Mammary epithelial cell (primary cell): Measurements from ENCODE around the gene GRAMD1A.

ENCODE experiments used
- EZH2 ChIP-seq: IDR thresholded peaks from 2 replicates; pipeline ENCODE4 v1.6.1; 2012; ENCODE audit warnings: low read length, inconsistent platforms, borderline replicate concordance
- TF ChIP-seq, protein P1 (sequence below), 2 donors: IDR thresholded peaks in 1 of 2; conservative IDR thresholded peaks in 1 of 2; 2 replicates each; pipeline ENCODE4 v1.5.1; 2011 to 2012; ENCODE audit warnings: inconsistent platforms in 2 of 2, low read length in 2 of 2, mild to moderate bottlenecking in 2 of 2, control low read depth in 1 of 2, low read depth in 1 of 2; ENCODE audit not compliant: insufficient read depth in 1 of 2; ENCODE audit errors: extremely low read depth in 1 of 2

DNA sequence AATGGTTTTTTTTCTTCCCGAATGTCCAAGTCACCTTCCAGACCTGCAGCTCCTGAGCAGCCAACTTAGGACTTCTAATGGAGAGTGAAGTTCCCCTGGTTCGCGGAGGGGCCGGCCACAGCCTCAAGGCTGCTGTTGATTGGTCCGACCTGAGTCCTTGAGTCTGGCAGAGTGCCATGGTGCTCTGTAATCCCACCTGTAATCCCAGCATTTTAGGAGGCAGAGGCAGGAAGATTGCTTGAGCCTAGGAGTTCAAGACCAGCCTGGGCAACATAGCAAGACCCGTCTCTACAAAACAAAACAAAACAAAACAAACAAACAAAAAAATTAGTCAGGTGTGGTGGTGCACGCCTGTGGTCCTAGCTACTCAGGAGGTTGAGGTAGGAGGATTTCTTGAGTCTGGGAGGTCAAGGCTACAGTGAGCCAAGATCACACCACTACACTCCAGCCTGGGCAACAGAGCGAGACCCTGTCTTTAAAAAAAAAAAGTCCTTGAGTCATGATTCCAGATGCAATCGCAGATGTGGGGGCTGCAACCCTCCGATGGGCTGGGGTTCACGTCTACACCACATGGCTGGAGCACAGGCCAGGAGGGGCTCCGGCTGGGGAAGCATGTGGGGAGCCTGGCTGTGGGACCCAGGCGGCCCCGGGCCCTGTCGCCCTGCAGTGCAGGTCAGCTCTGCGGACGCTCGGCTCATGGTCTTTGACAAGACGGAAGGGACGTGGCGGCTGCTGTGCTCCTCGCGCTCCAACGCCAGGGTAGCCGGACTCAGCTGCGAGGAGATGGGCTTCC lies 59.1 kb downstream of the GRAMD1A start:
- no peak for TF ChIP-seq EZH2
- TF ChIP-seq, protein P1, sequence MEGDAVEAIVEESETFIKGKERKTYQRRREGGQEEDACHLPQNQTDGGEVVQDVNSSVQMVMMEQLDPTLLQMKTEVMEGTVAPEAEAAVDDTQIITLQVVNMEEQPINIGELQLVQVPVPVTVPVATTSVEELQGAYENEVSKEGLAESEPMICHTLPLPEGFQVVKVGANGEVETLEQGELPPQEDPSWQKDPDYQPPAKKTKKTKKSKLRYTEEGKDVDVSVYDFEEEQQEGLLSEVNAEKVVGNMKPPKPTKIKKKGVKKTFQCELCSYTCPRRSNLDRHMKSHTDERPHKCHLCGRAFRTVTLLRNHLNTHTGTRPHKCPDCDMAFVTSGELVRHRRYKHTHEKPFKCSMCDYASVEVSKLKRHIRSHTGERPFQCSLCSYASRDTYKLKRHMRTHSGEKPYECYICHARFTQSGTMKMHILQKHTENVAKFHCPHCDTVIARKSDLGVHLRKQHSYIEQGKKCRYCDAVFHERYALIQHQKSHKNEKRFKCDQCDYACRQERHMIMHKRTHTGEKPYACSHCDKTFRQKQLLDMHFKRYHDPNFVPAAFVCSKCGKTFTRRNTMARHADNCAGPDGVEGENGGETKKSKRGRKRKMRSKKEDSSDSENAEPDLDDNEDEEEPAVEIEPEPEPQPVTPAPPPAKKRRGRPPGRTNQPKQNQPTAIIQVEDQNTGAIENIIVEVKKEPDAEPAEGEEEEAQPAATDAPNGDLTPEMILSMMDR (conservative IDR thresholded peaks at IDR 0.05 in 1 of 2, IDR thresholded peaks at IDR 0.05 in 1 of 2; ENCODE audit: extremely low read depth in 1 of 2, insufficient read depth in 1 of 2, low read depth in 1 of 2, low read length in 2 of 2): no peak
